Glutamatergic neuron (in vitro differentiated cells): ENCODE measurements around the gene SATB1. TPM values are rescaled to one million over a fixed set of nuclear protein-coding genes. Genes with fewer than 3 reads are reported as not detected.
"Not testable (repeated sequence)": the region's sequence is repeated elsewhere in the genome, so short reads cannot be mapped to it uniquely, and the experiment has no call there.

ENCODE experiments used
- DNase-seq: peaks from one replicate; pipeline ENCODE4 v3.0.0; 2022
- H3K27ac Mint-ChIP-seq: one replicate; pipeline ENCODE4 v1.8.0; 2020; ENCODE audit warnings: mild to moderate bottlenecking, mixed read lengths, inconsistent platforms; ENCODE audit not compliant: unreplicated experiment
- H3K27me3 Mint-ChIP-seq: one replicate; pipeline ENCODE4 v1.8.0; 2020; ENCODE audit warnings: mild to moderate bottlenecking, moderate library complexity, mixed read lengths, inconsistent platforms; ENCODE audit not compliant: unreplicated experiment
- H3K36me3 Mint-ChIP-seq: one replicate; pipeline ENCODE4 v1.8.0; 2020; ENCODE audit warnings: mild to moderate bottlenecking, mixed read lengths, inconsistent platforms; ENCODE audit not compliant: unreplicated experiment
- H3K4me1 Mint-ChIP-seq: one replicate; pipeline ENCODE4 v1.8.0; 2020; ENCODE audit warnings: mild to moderate bottlenecking, low read depth, mixed read lengths, inconsistent platforms; ENCODE audit not compliant: unreplicated experiment
- H3K4me3 Mint-ChIP-seq: one replicate; pipeline ENCODE4 v1.8.0; 2020; ENCODE audit warnings: mild to moderate bottlenecking, mixed read lengths, inconsistent platforms; ENCODE audit not compliant: unreplicated experiment
- H3K9me3 Mint-ChIP-seq: one replicate; pipeline ENCODE4 v1.8.0; 2020; ENCODE audit warnings: mild to moderate bottlenecking, moderate library complexity, mixed read lengths, inconsistent platforms; ENCODE audit not compliant: unreplicated experiment
- total RNA-seq: library from RNA; stranded (reverse); fragmentation: NEBNext Ultra II Directional; extraction: Animal tissue kit (Norgen Biotek cat#: 25700); gene quantifications from one replicate; pipeline ENCODE4 v1.2.1, GENCODE V29; 2021; ENCODE audit not compliant: unreplicated experiment
- TF ChIP-seq, protein P1 (sequence below): fragments of 200-600 bp; sonication (generic); IDR thresholded peaks from one replicate; pipeline ENCODE4 v1.5.0; 2021; ENCODE audit not compliant: partially characterized antibody, unreplicated experiment

SATB1 gene
- total RNA-seq, 1 donor from 2014 or later = 80.5 TPM

- no peak for DNase-seq
- H3K27ac Mint-ChIP-seq = no peak overlapping the region
- peak overlapping the region; percentile 50 for H3K4me3 Mint-ChIP-seq
- TF ChIP-seq, protein P1, sequence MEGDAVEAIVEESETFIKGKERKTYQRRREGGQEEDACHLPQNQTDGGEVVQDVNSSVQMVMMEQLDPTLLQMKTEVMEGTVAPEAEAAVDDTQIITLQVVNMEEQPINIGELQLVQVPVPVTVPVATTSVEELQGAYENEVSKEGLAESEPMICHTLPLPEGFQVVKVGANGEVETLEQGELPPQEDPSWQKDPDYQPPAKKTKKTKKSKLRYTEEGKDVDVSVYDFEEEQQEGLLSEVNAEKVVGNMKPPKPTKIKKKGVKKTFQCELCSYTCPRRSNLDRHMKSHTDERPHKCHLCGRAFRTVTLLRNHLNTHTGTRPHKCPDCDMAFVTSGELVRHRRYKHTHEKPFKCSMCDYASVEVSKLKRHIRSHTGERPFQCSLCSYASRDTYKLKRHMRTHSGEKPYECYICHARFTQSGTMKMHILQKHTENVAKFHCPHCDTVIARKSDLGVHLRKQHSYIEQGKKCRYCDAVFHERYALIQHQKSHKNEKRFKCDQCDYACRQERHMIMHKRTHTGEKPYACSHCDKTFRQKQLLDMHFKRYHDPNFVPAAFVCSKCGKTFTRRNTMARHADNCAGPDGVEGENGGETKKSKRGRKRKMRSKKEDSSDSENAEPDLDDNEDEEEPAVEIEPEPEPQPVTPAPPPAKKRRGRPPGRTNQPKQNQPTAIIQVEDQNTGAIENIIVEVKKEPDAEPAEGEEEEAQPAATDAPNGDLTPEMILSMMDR = no peak
- peaks cover 19% of the 10 kb centered on the region for H3K4me1 Mint-ChIP-seq
- H3K36me3 Mint-ChIP-seq = no peaks in the 10 kb centered on the region
- H3K9me3 Mint-ChIP-seq = no peaks in the 10 kb centered on the region
- no peaks in the 10 kb centered on the region for H3K27me3 Mint-ChIP-seq
Measured at GRCh38 chr3:18338827-18339514, 86.2 kb downstream of the SATB1 start.

GRCh38 chr3:18337231-18337630 is 87.9 kb downstream of the SATB1 start:
- Mint-ChIP-seq H3K27me3 (no peaks in the 10 kb centered on the region), H3K27ac (no peak overlapping the region), H3K4me3 (no peak overlapping the region), H3K36me3 (no peaks in the 10 kb centered on the region), H3K9me3 (no peaks in the 10 kb centered on the region), H3K4me1 (peaks cover 19% of the 10 kb centered on the region)
- TF ChIP-seq, protein P1 = no peak
- no peak for DNase-seq

- Mint-ChIP-seq H3K4me3 (no peak overlapping the region), H3K9me3 (no peaks in the 10 kb centered on the region), H3K27ac (no peak overlapping the region), H3K4me1 (peaks cover 19% of the 10 kb centered on the region), H3K27me3 (no peaks in the 10 kb centered on the region), H3K36me3 (no peaks in the 10 kb centered on the region)
- TF ChIP-seq, protein P1 = no peak
- no peak for DNase-seq
Measured at GRCh38 chr3:18334837-18335601, 90.1 kb downstream of the SATB1 start.

DNA sequence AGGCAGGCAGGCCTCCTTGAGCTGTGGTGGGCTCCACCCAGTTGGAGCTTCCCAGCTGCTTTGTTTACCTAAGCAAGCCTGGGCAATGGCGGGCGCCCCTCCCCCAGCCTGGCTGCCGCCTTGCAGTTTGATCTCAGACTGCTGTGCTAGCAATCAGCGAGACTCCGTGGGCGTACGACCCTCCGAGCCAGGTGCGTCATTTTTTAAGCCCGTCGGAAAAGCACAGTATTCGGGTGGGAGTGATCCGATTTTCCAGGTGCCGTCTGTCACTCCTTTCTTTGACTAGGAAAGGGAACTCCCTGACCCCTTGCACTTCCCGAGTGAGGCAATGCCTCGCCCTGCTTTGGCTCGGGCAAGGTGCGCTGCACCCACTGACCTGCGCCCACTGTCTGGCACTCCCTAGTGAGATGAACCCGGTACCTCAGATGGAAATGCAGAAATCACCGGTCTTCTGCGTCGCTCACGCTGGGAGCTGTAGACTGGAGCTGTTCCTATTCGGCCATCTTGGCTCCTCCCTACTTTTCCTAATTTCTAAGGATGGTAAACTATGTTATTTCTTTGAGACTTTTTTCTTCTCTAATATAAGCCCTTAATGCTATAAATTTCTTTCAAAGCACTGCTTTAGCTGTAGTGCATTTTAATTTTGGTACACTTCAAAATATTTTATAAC is 94.2 kb downstream of the SATB1 start:
- not testable (repeated sequence) for DNase-seq, H3K4me1 Mint-ChIP-seq, H3K9me3 Mint-ChIP-seq, H3K36me3 Mint-ChIP-seq, H3K27ac Mint-ChIP-seq, H3K4me3 Mint-ChIP-seq, H3K27me3 Mint-ChIP-seq

DNA sequence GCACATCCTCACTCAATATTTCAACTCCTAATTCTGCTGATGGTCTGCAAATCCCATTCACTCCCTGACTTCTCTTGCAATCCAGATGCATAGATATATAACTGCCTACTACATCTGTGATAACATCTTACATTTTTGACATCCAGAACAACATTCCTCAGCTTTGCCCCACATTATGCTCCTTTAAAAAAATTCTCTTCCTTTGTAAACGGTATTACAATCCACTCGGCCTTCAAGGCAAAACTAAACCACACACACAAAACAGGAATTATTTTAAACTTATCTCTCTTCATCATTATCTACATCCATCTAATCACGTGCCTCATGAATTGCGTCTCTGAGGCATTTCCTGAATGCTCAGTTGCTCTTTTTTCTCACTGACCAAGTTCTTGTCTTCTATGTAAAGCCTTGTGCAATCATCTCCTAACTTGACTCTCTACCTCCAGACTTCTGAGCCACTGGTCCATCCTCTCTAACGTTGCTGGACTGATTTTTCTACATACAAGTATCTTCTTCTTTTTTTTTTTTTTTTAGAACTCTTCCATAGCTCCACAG is 117.0 kb downstream of the SATB1 start:
- Mint-ChIP-seq H3K9me3 (no peaks in the 10 kb centered on the region), H3K27ac (no peak overlapping the region), H3K36me3 (no peaks in the 10 kb centered on the region), H3K4me3 (no peak overlapping the region), H3K4me1 (no peaks in the 10 kb centered on the region), H3K27me3 (no peaks in the 10 kb centered on the region)
- TF ChIP-seq, protein P1 = no peak
- DNase-seq = no peak
